Measurements from ENCODE around the gene BATF2. TPM values are rescaled to one million over a fixed set of nuclear protein-coding genes. Genes with fewer than 3 reads are reported as not detected.

BATF2 gene
- polyA plus RNA-seq, 2 of the 4 experiments (the other 2 are of a cell fraction) = 0.21 to 0.67 TPM

DNA sequence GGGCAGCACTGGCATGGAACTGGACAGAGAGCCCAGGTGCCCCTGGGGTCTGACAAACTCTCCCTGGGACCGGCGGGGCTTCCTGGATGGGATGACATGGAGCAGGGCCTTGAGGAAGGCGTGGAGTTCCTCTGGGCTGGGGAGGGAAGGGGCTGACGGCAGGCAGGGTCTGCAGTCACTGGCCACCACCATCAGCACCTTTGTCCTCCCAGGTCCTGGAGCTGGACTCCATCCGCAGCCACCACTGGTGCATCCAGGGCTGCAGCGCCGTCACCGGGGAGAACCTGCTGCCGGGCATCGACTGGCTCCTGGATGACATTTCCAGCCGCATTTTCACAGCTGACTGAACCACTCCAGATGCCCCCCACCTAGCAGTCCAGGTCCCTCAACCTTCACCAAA lies 24.7 kb upstream of the BATF2 start (continued):
- TF ChIP-seq RCOR1 (IDR thresholded peaks at IDR 0.05; ENCODE audit: low read depth, low read length) = no peak
- TF ChIP-seq BHLHE40 (IDR thresholded peaks at IDR 0.05; ENCODE audit: low read depth, low read length) = no peak
- no peak for TF ChIP-seq USF2 (IDR thresholded peaks at IDR 0.05)
- no peak for TF ChIP-seq EHMT2 (IDR thresholded peaks at IDR 0.05; ENCODE audit: low read depth)
- TF ChIP-seq NFE2L2 (conservative IDR thresholded peaks at IDR 0.05; ENCODE audit: low read length) = no peak
- no peak for TF ChIP-seq MAZ (IDR thresholded peaks at IDR 0.05; ENCODE audit: borderline replicate concordance, low read depth, low read length)

GRCh38 chr11:65021003-65021402 lies 24.2 kb upstream of the BATF2 start:
- H3K4me3 ChIP-seq = no peak overlapping the region
- CTCF ChIA-PET = interaction anchor here (0.9 to 1.1 kb wide), 3 partner anchors 9 to 233 kb away, joined by 3 to 4 read pairs (median 3); no protein-coding TSS in a partner anchor
- POLR2A ChIA-PET = no interaction called here
- no peak for FAIRE-seq
- H3K4me1 ChIP-seq = peaks cover 9% of the 10 kb centered on the region; the same call in 2 of the 3 replicates
- DNase-seq (ENCODE audit: low read depth in 1 of 2, low spot score in 1 of 2) = no peak
- no peak overlapping the region for H3K27ac ChIP-seq
- no peak overlapping the region for H3K4me2 ChIP-seq
- no peak for ATAC-seq
- no peak for TF ChIP-seq HDAC2 (IDR thresholded peaks at IDR 0.05)
- TF ChIP-seq, protein P1, sequence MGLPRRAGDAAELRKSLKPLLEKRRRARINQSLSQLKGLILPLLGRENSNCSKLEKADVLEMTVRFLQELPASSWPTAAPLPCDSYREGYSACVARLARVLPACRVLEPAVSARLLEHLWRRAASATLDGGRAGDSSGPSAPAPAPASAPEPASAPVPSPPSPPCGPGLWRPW (IDR thresholded peaks at IDR 0.05) = no peak
- no peak for TF ChIP-seq HOXA7 (CRISPR knock-in tag; IDR thresholded peaks at IDR 0.05)
- TF ChIP-seq, protein P2, sequence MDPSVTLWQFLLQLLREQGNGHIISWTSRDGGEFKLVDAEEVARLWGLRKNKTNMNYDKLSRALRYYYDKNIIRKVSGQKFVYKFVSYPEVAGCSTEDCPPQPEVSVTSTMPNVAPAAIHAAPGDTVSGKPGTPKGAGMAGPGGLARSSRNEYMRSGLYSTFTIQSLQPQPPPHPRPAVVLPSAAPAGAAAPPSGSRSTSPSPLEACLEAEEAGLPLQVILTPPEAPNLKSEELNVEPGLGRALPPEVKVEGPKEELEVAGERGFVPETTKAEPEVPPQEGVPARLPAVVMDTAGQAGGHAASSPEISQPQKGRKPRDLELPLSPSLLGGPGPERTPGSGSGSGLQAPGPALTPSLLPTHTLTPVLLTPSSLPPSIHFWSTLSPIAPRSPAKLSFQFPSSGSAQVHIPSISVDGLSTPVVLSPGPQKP (IDR thresholded peaks at IDR 0.05; ENCODE audit: low read depth, low read length) = no peak
- no peak for TF ChIP-seq HEYL (CRISPR knock-in tag; IDR thresholded peaks at IDR 0.05)
- no peak for TF ChIP-seq ZNF302 (CRISPR knock-in tag; IDR thresholded peaks at IDR 0.05)
- TF ChIP-seq NPAS2 (CRISPR knock-in tag; IDR thresholded peaks at IDR 0.05; ENCODE audit: borderline replicate concordance) = no peak
- WGBS (ENCODE audit: missing lambda C conversion rate) = 95% methylated on average over 3 of the region's 3 CpGs
- H3K9me3 ChIP-seq = no peaks in the 10 kb centered on the region

GRCh38 chr11:65019824-65020223 lies 23.1 kb upstream of the BATF2 start:
- TF ChIP-seq ZSCAN20 (CRISPR knock-in tag; IDR thresholded peaks at IDR 0.05) (no peak), CTCF (IDR thresholded peaks at IDR 0.05) (no peak), ZC3H11A (IDR thresholded peaks at IDR 0.05) (no peak), HOXA7 (CRISPR knock-in tag; IDR thresholded peaks at IDR 0.05) (no peak), CBX2 (IDR thresholded peaks at IDR 0.05; ENCODE audit: borderline replicate concordance, low read depth) (no peak), MAX (IDR thresholded peaks at IDR 0.05) (no peak), CHD4 (IDR thresholded peaks at IDR 0.05; ENCODE audit: borderline replicate concordance) (no peak), FOXS1 (CRISPR knock-in tag; IDR thresholded peaks at IDR 0.05) (no peak), MAZ (IDR thresholded peaks at IDR 0.05; ENCODE audit: borderline replicate concordance, low read depth, low read length) (no peak), TP53 (CRISPR knock-in tag; IDR thresholded peaks at IDR 0.05) (no peak), TFCP2L1 (CRISPR knock-in tag; IDR thresholded peaks at IDR 0.05) (no peak)
- TF ChIP-seq, protein P3, sequence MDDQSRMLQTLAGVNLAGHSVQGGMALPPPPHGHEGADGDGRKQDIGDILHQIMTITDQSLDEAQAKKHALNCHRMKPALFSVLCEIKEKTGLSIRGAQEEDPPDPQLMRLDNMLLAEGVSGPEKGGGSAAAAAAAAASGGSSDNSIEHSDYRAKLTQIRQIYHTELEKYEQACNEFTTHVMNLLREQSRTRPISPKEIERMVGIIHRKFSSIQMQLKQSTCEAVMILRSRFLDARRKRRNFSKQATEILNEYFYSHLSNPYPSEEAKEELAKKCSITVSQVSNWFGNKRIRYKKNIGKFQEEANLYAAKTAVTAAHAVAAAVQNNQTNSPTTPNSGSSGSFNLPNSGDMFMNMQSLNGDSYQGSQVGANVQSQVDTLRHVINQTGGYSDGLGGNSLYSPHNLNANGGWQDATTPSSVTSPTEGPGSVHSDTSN (IDR thresholded peaks at IDR 0.05) = no peak
- H3K4me1 ChIP-seq = peaks cover 20% of the 10 kb centered on the region; the same call in 2 of the 3 replicates
- no peaks in the 10 kb centered on the region for H3K9me3 ChIP-seq
- ChIA-PET CTCF (no interaction called here), POLR2A (no interaction called here)
- no peak overlapping the region for H3K27ac ChIP-seq
- H3K4me2 ChIP-seq = no peak overlapping the region
- DNase-seq (ENCODE audit: low read depth in 1 of 2, low spot score in 1 of 2) (no peak), FAIRE-seq (no peak), ATAC-seq (no peak)
- WGBS (ENCODE audit: missing lambda C conversion rate) = 92% methylated on average over 7 of the region's 7 CpGs
- H3K4me3 ChIP-seq = no peak overlapping the region

Measured in A549 (cell line).